OCI-LY7 (cell line): ENCODE data around the gene SARM1. TPM values are rescaled to one million over a fixed set of nuclear protein-coding genes. Genes with fewer than 3 reads are reported as not detected.

Experiments used
- BruUV-seq: library from RNA; stranded (reverse); fragments of 400-500 nt; replicated peaks from 2 replicates; lab custom pipeline; 2021; lab: Mats Ljungman, UMichigan
- CTCF ChIA-PET: fragments of 300-600 bp; sonication (Branson Sonifier 250); formaldehyde crosslinking; loops from one replicate; lab custom pipeline; 2022; ENCODE audit warnings: antibody characterized with exemption; ENCODE audit not compliant: unreplicated experiment; lab: Charles Lee
- POLR2A ChIA-PET: fragments of 300-600 bp; sonication (Branson Sonifier 250); formaldehyde crosslinking; loops from one replicate; lab custom pipeline; 2022; ENCODE audit warnings: antibody characterized with exemption; lab: Charles Lee
- DNase-seq: peaks from one replicate; pipeline ENCODE4 v3.0.0-alpha.2; 2015; ENCODE audit warnings: low spot score
- H2AFZ ChIP-seq: fragments of 200-600 bp; sonication (generic), shearing (Covaris generic); 2 replicates; pipeline ENCODE4 v1.6.1; 2014; ENCODE audit warnings: mild to moderate bottlenecking, antibody characterized with exemption, low read length, moderate library complexity
- H3K27ac ChIP-seq: fragments of 200-600 bp; sonication (generic); 2 replicates; pipeline ENCODE4 v1.5.1; 2014; ENCODE audit warnings: mixed run types, low read depth, mild to moderate bottlenecking, moderate library complexity, low read length, inconsistent platforms; ENCODE audit not compliant: poor library complexity, severe bottlenecking
- H3K36me3 ChIP-seq: fragments of 200-600 bp; sonication (generic); 2 replicates; pipeline ENCODE4 v1.6.1; 2014; ENCODE audit warnings: mild to moderate bottlenecking, antibody characterized with exemption, low read length, moderate library complexity, mixed read lengths; ENCODE audit not compliant: insufficient read depth
- H3K4me1 ChIP-seq: fragments of 200-600 bp; sonication (generic); 2 replicates; pipeline ENCODE4 v1.5.1; 2014; ENCODE audit warnings: mild to moderate bottlenecking, low read length; ENCODE audit not compliant: insufficient read depth, poor library complexity, severe bottlenecking
- H3K4me2 ChIP-seq: fragments of 200-600 bp; sonication (generic); 2 replicates; pipeline ENCODE4 v1.6.1; 2014; ENCODE audit warnings: mild to moderate bottlenecking, low read length
- H3K4me3 ChIP-seq: fragments of 200-600 bp; sonication (generic); 2 replicates; pipeline ENCODE4 v1.5.1; 2014; ENCODE audit warnings: mild to moderate bottlenecking, low read depth, low read length; ENCODE audit not compliant: poor library complexity, severe bottlenecking
- H3K79me2 ChIP-seq: fragments of 200-600 bp; sonication (generic); 2 replicates; pipeline ENCODE4 v1.6.1; 2016; ENCODE audit warnings: low read depth, mild to moderate bottlenecking, low read length, moderate library complexity, mixed read lengths; ENCODE audit not compliant: insufficient read depth
- H3K9me2 ChIP-seq: fragments of 200-600 bp; sonication (generic); 2 replicates; pipeline ENCODE4 v1.6.1; 2016; ENCODE audit warnings: mild to moderate bottlenecking, low read length, mixed read lengths; ENCODE audit not compliant: insufficient read depth
- H3K9me3 ChIP-seq: fragments of 200-600 bp; sonication (generic); 2 replicates; pipeline ENCODE4 v1.6.1; 2014; ENCODE audit warnings: mild to moderate bottlenecking, mixed run types, low read length, mixed read lengths
- H4K20me1 ChIP-seq: fragments of 200-600 bp; sonication (generic); 2 replicates; pipeline ENCODE4 v1.6.1; 2014; ENCODE audit warnings: mild to moderate bottlenecking, antibody characterized with exemption, low read length, moderate library complexity, mixed read lengths; ENCODE audit not compliant: insufficient read depth
- CTCF ChIP-seq: fragments of 200-600 bp; sonication (generic); conservative IDR thresholded peaks from 2 replicates; pipeline ENCODE4 v1.5.1; 2014; ENCODE audit warnings: mild to moderate bottlenecking, antibody characterized with exemption, low read length, moderate library complexity, mixed read lengths
- EZH2phosphoT487 ChIP-seq: fragments of 200-600 bp; sonication (generic); IDR thresholded peaks from 2 replicates; pipeline ENCODE4 v1.6.1; 2018; ENCODE audit warnings: low read depth, borderline replicate concordance, mild to moderate bottlenecking, mixed run types, antibody characterized with exemption, low read length, moderate library complexity, mixed read lengths
- intact Hi-C: fragments of 100-400 bp; cut with micrococcal nuclease; formaldehyde crosslinking; loops from one replicate; pipeline ENCODE4 v1.10.0; 2022; ENCODE audit not compliant: unreplicated experiment
- total RNA-seq, 2 experiments: library from RNA; depleted of rRNA in 1 of 2; stranded (reverse); fragments of >200 nt in 1 of 2; shearing (Covaris generic) in 1 of 2; gene quantifications; 2 replicates each; pipeline ENCODE4 v1.2.3, GENCODE V29; 2014 to 2022

SARM1 gene
- total RNA-seq, 2 experiments from 2014 or later, result 7.5 to 21.3 TPM

GRCh38 chr17:28388106-28388505, 16.6 kb downstream of the SARM1 start:
- no TSS peak for BruUV-seq
- ChIA-PET CTCF (no interaction called here), POLR2A (no interaction called here)
- Histone ChIP-seq H3K9me2 (no peaks in the 10 kb centered on the region), H3K4me2 (no peak overlapping the region), H3K4me1 (no peaks in the 10 kb centered on the region), H3K4me3 (no peak overlapping the region), H3K36me3 (peaks cover 17% of the 10 kb centered on the region), H3K79me2 (no peaks in the 10 kb centered on the region), H4K20me1 (no peaks in the 10 kb centered on the region; the same call in 1 of the 2 replicates), H3K9me3 (no peaks in the 10 kb centered on the region), H2AFZ (no peak overlapping the region), H3K27ac (no peak overlapping the region)
- DNase-seq, result no peak
- TF ChIP-seq CTCF, result no peak
- no peak for TF ChIP-seq EZH2phosphoT487
- intact Hi-C loops, result no loop called here

GRCh38 chr17:28390141-28390540, 18.6 kb downstream of the SARM1 start:
- H3K9me2 ChIP-seq, result no peaks in the 10 kb centered on the region
- DNase-seq, result no peak
- no peak overlapping the region for H3K4me3 ChIP-seq
- no peaks in the 10 kb centered on the region for H3K4me1 ChIP-seq
- H4K20me1 ChIP-seq, result no peaks in the 10 kb centered on the region
- no peak overlapping the region for H3K27ac ChIP-seq
- H3K4me2 ChIP-seq, result no peak overlapping the region
- ChIA-PET CTCF (no interaction called here), POLR2A (no interaction called here)
- no TSS peak for BruUV-seq
- no peak overlapping the region for H2AFZ ChIP-seq
- intact Hi-C loops, result no loop called here
- no peaks in the 10 kb centered on the region for H3K79me2 ChIP-seq
- H3K9me3 ChIP-seq, result no peaks in the 10 kb centered on the region
- peaks cover 17% of the 10 kb centered on the region for H3K36me3 ChIP-seq
- TF ChIP-seq EZH2phosphoT487 (no peak), CTCF (no peak)

GRCh38 chr17:28390563-28390962, 19.1 kb downstream of the SARM1 start:
- no peaks in the 10 kb centered on the region for H3K9me2 ChIP-seq
- CTCF ChIA-PET, result no interaction called here
- TF ChIP-seq CTCF (no peak), EZH2phosphoT487 (no peak)

More at GRCh38 chr17:28390563-28390962, 19.1 kb downstream of the SARM1 start:
- Histone ChIP-seq H3K79me2 (no peaks in the 10 kb centered on the region), H3K27ac (no peak overlapping the region), H2AFZ (no peak overlapping the region), H3K4me2 (no peak overlapping the region), H3K36me3 (peaks cover 17% of the 10 kb centered on the region), H3K4me3 (no peak overlapping the region), H3K9me3 (no peaks in the 10 kb centered on the region), H4K20me1 (no peaks in the 10 kb centered on the region), H3K4me1 (no peaks in the 10 kb centered on the region)
- TSS peak; percentile 23 for BruUV-seq
- POLR2A ChIA-PET, result no interaction called here
- DNase-seq, result no peak
- intact Hi-C loops, result no loop called here
